Fibroblast of lung (primary cell): ENCODE measurements around the gene CD247. TPM values are rescaled to one million over a fixed set of nuclear protein-coding genes. Genes with fewer than 3 reads are reported as not detected.

Experiments used
- DNase-seq, 2 donors: peaks; one replicate each; pipeline versions ENCODE4 v3.0.0 to v3.0.0-alpha.2; 2010; ENCODE audit warnings: low read depth in 2 of 2
- H2AFZ ChIP-seq: 2 replicates; pipeline ENCODE4 v1.5.1; 2012; ENCODE audit warnings: low read length, control low read depth, inconsistent platforms
- H3K27ac ChIP-seq: 2 replicates; pipeline ENCODE4 v1.5.1; 2011; ENCODE audit warnings: low read length, control low read depth; ENCODE audit not compliant: insufficient read depth
- H3K27me3 ChIP-seq: 2 replicates; pipeline ENCODE4 v1.5.1; 2011; ENCODE audit warnings: mild to moderate bottlenecking, low read length; ENCODE audit not compliant: control insufficient read depth, insufficient read depth
- H3K36me3 ChIP-seq: 2 replicates; pipeline ENCODE4 v1.5.1; 2011; ENCODE audit warnings: low read length; ENCODE audit not compliant: control insufficient read depth, insufficient read depth
- H3K4me1 ChIP-seq: 2 replicates; pipeline ENCODE4 v1.5.1; 2011; ENCODE audit warnings: low read length; ENCODE audit not compliant: control insufficient read depth, insufficient read depth; ENCODE audit errors: extremely low read depth
- H3K4me2 ChIP-seq: 2 replicates; pipeline ENCODE4 v1.5.1; 2011; ENCODE audit warnings: low read length, control low read depth; ENCODE audit not compliant: insufficient read depth; ENCODE audit errors: extremely low read depth
- H3K4me3 ChIP-seq, 4 experiments: fragments of 200-600 bp in 1 of 4; sonication (generic) in 1 of 4; replicated peaks in 1 of 4; 2 replicates each; pipeline ENCODE4 v1.5.1; 2011 to 2016; ENCODE audit warnings: low read length in 4 of 4, low read depth in 3 of 4, mild to moderate bottlenecking in 3 of 4, control low read depth in 2 of 4, inconsistent platforms in 1 of 4, mixed read lengths in 1 of 4; ENCODE audit not compliant: insufficient read depth in 1 of 4; ENCODE audit errors: control extremely low read depth in 1 of 4
- H3K79me2 ChIP-seq: 2 replicates; pipeline ENCODE4 v1.5.1; 2012; ENCODE audit warnings: mild to moderate bottlenecking, low read length, inconsistent platforms; ENCODE audit not compliant: control insufficient read depth, insufficient read depth
- H3K9ac ChIP-seq: 2 replicates; pipeline ENCODE4 v1.5.1; 2011; ENCODE audit warnings: mild to moderate bottlenecking, low read length, control low read depth; ENCODE audit not compliant: insufficient read depth
- H3K9me3 ChIP-seq: 2 replicates; pipeline ENCODE4 v1.5.1; 2012; ENCODE audit warnings: low read depth, low read length; ENCODE audit not compliant: control insufficient read depth, insufficient read depth
- H4K20me1 ChIP-seq: 2 replicates; pipeline ENCODE4 v1.5.1; 2011; ENCODE audit warnings: low read length; ENCODE audit not compliant: control insufficient read depth, insufficient read depth; ENCODE audit errors: extremely low read depth
- EZH2 ChIP-seq: IDR thresholded peaks from 2 replicates; pipeline ENCODE4 v1.5.1; 2012; ENCODE audit warnings: low read length, control low read depth, mild to moderate bottlenecking; ENCODE audit errors: missing control alignments
- polyA plus RNA-seq, 2 donors: library from polyadenylated mRNA; depleted of rRNA in 1 of 2; stranded (reverse) in 1 of 2; unstranded in 1 of 2; fragments of >200 nt; gene quantifications; 2 replicates each; pipeline ENCODE4 v1.2.1, GENCODE V29; 2011 to 2012; ENCODE audit warnings: missing spikeins in 1 of 2
- total RNA-seq: library from RNA; depleted of rRNA; stranded (reverse); fragments of >200 nt; gene quantifications from 2 replicates; pipeline ENCODE4 v1.2.1, GENCODE V29; 2014
- TF ChIP-seq, protein P1 (sequence below), 2 donors: IDR thresholded peaks in 1 of 2; conservative IDR thresholded peaks in 1 of 2; 1 replicate in 1 of 2; 2 replicates in 1 of 2; pipeline ENCODE4 v1.5.1; 2011 to 2012; ENCODE audit warnings: low read length in 2 of 2, control low read depth in 1 of 2, inconsistent platforms in 1 of 2, low read depth in 1 of 2, mild to moderate bottlenecking in 1 of 2

The CD247 gene
- total and polyA plus RNA-seq, 2 donors (not counting 1 experiment from before 2014, with no cell fraction given), result not detected

DNA sequence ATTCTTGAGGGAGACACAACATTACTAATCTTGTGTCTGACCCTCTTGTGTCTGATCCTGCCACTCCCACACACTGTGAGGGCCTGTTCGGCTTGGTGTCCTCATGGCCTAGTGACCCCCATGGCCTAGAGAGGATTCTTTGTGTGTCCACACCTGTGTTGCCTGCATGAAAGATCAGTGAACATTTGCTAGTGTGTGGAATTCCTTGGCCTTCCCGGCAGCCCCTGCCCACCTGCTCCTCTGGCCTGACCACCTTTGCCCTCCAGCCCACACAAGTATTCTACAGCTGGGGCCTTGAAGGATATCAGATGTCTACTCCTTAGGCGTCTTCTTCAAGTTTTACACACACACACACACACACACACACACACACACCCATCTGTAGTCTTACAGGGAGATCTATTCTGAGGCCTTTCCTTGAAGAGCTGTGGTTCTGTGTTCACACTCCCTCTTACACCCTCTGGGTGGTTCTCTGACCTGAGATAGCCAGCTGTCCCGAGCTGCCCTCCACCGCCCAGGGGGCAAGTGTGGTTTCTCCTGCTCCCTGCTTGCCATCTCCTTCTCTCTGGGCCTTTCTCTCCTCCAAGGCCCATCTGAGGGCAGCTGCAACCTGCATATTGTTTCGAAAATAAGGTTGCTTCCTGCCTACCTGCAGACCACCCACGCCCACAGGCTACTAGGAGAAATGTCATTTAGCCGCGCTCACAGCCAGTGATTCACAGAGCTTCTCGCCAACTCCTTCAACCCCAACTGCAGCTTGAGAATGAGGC, 45.4 kb downstream of the CD247 start:
- H3K27me3 ChIP-seq, result no peaks in the 10 kb centered on the region
- H2AFZ ChIP-seq, result no peak overlapping the region
- no peaks in the 10 kb centered on the region for H3K36me3 ChIP-seq
- TF ChIP-seq, protein P1, sequence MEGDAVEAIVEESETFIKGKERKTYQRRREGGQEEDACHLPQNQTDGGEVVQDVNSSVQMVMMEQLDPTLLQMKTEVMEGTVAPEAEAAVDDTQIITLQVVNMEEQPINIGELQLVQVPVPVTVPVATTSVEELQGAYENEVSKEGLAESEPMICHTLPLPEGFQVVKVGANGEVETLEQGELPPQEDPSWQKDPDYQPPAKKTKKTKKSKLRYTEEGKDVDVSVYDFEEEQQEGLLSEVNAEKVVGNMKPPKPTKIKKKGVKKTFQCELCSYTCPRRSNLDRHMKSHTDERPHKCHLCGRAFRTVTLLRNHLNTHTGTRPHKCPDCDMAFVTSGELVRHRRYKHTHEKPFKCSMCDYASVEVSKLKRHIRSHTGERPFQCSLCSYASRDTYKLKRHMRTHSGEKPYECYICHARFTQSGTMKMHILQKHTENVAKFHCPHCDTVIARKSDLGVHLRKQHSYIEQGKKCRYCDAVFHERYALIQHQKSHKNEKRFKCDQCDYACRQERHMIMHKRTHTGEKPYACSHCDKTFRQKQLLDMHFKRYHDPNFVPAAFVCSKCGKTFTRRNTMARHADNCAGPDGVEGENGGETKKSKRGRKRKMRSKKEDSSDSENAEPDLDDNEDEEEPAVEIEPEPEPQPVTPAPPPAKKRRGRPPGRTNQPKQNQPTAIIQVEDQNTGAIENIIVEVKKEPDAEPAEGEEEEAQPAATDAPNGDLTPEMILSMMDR (conservative IDR thresholded peaks at IDR 0.05 in 1 of 2, IDR thresholded peaks at IDR 0.05 in 1 of 2; ENCODE audit: low read depth in 1 of 2, low read length in 2 of 2), result no peak
- TF ChIP-seq EZH2, result no peak
- H3K27ac ChIP-seq, result no peak overlapping the region
- H4K20me1 ChIP-seq, result no peaks in the 10 kb centered on the region
- H3K4me2 ChIP-seq, result no peak overlapping the region
- no peak for DNase-seq
- H3K4me1 ChIP-seq, result no peaks in the 10 kb centered on the region
- no peaks in the 10 kb centered on the region for H3K79me2 ChIP-seq
- H3K9ac ChIP-seq, result no peak overlapping the region
- H3K4me3 ChIP-seq, result no peak overlapping the region
- no peaks in the 10 kb centered on the region for H3K9me3 ChIP-seq

DNA sequence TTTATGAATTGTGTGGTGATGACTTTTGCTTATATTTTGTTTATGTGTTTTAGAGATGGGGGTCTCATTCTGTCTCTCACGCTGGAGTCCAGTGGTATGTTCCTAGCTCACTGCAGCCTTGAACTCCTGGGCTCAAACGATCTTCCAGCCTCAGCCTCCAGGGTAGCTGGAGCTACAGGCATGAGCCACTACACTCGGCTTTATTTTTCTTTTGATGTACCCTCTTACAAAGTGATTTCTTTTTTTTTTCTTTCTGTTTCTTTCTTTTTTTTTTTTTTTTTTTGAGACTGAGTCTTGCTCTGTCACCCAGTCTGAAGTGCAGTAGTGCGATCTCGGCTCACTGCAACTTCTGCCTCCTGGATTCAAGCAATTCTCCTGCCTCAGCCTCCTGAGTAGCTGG, 46.8 kb downstream of the CD247 start:
- H3K4me2 ChIP-seq, result no peak overlapping the region
- no peaks in the 10 kb centered on the region for H3K36me3 ChIP-seq
- no peaks in the 10 kb centered on the region for H3K27me3 ChIP-seq
- no peak for DNase-seq
- no peaks in the 10 kb centered on the region for H4K20me1 ChIP-seq
- no peaks in the 10 kb centered on the region for H3K9me3 ChIP-seq
- H3K4me1 ChIP-seq, result no peaks in the 10 kb centered on the region
- H3K27ac ChIP-seq, result no peak overlapping the region
- no peak overlapping the region for H3K9ac ChIP-seq
- H3K79me2 ChIP-seq, result no peaks in the 10 kb centered on the region
- H2AFZ ChIP-seq, result no peak overlapping the region
- no peak overlapping the region for H3K4me3 ChIP-seq
- TF ChIP-seq EZH2, result no peak
- TF ChIP-seq, protein P1 (conservative IDR thresholded peaks at IDR 0.05 in 1 of 2, IDR thresholded peaks at IDR 0.05 in 1 of 2; ENCODE audit: low read depth in 1 of 2, low read length in 2 of 2), result no peak

DNA sequence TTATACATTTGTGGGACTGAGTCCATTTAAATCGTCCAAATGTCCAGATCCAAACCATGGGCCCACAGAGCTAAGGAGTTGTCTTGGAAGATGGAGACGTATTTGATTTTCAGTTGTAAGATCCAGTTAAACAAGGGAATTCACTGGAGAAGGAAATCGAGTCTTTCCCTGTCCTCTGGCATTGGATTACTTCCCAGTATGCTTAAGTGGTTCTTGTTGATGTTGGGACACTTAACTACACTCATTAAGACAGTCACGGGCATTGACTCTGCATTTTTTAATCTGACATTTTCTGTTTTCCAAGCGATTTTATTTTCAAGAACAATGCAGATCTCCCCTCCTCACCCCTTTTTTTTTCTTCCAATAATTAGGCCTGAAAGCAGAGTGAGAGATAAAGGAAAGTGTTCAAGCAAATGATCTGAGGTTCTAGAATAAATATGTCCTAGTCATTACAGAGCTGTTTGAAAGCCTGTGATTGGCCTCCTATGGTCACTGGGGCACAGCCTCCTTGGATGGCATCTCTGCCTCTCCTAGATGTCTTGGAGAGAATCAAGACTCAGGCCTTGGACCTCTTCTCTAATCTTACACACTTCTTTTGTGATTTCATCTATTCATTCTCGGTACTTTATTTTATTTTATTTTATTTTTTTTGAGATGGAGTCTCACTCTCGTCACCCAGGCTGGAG, 48.9 kb downstream of the CD247 start:
- H3K27me3 ChIP-seq, result peaks cover 2% of the 10 kb centered on the region
- H3K9me3 ChIP-seq, result no peaks in the 10 kb centered on the region
- H3K4me3 ChIP-seq, result no peak overlapping the region
- no peaks in the 10 kb centered on the region for H3K79me2 ChIP-seq
- H3K27ac ChIP-seq, result no peak overlapping the region
- no peak for TF ChIP-seq EZH2
- TF ChIP-seq, protein P1 (conservative IDR thresholded peaks at IDR 0.05 in 1 of 2, IDR thresholded peaks at IDR 0.05 in 1 of 2; ENCODE audit: low read depth in 1 of 2, low read length in 2 of 2), result no peak
- no peak overlapping the region for H3K9ac ChIP-seq
- H4K20me1 ChIP-seq, result no peaks in the 10 kb centered on the region
- no peaks in the 10 kb centered on the region for H3K4me1 ChIP-seq
- DNase-seq, result no peak
- no peaks in the 10 kb centered on the region for H3K36me3 ChIP-seq
- H3K4me2 ChIP-seq, result no peak overlapping the region
- H2AFZ ChIP-seq, result no peak overlapping the region
